Vagina (tissue), 2 donors: Measurements from ENCODE around the gene SECTM1.

Experiments
- POLR2A ChIP-seq, 2 donors: fragments of 450-650 bp; IDR thresholded peaks; one replicate each; pipeline ENCODE4 v1.6.1; 2017; ENCODE audit warnings: antibody characterized with exemption in 2 of 2, mild to moderate bottlenecking in 2 of 2, moderate library complexity in 2 of 2
- POLR2AphosphoS5 ChIP-seq, 2 donors: sonication (generic); formaldehyde crosslinking; IDR thresholded peaks; one replicate each; pipeline ENCODE4 v1.9.0; 2017; ENCODE audit warnings: antibody characterized with exemption in 2 of 2, mild to moderate bottlenecking in 2 of 2, low read depth in 1 of 2; ENCODE audit not compliant: insufficient read depth in 1 of 2
- TF ChIP-seq, protein P1 (sequence below), 3 experiments: fragments of 450-650 bp in 2 of 3; fragments of 200-600 bp in 1 of 3; sonication (generic) in 1 of 3; IDR thresholded peaks; one replicate each; pipeline ENCODE4 v1.5.1; 2017 to 2019; ENCODE audit warnings: antibody characterized with exemption in 3 of 3, mild to moderate bottlenecking in 2 of 3, moderate library complexity in 2 of 3

DNA sequence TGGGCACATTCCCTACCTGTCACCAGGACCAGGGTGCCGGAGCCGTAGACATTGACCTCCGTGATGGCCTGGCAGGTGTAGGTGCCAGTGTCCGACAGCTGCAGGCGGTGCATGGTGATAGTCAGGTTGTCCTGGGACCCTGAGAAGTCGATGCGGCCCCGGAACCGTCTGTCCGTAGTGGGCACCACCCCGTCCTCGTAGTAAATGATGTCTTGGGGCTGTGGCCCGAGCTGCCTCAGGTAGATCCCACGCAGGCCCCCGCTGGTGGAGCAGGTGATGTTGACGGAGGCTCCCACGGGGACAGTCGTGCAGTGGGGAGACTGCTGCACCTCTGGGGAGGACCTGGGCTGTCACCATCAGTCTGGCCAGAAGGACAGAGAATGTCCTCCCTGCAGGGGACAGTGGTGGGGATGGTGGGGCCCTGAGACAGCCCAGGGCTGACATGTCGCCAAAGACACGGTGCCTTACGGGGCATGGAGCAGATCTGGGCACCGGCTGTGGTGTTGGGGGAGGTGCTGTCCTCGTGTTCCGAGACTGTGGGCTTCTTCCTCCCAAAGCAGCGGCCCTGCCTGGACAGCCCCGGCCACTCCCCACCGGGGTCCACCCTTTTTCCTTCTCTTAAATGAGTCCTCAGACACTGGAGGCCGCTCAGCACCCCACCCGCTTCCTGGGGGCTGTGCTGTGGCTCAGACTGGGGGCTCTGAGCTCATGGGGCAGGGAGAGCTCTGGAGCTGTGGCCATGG lies 16.7 kb downstream of the SECTM1 start:
- TF ChIP-seq, protein P1, sequence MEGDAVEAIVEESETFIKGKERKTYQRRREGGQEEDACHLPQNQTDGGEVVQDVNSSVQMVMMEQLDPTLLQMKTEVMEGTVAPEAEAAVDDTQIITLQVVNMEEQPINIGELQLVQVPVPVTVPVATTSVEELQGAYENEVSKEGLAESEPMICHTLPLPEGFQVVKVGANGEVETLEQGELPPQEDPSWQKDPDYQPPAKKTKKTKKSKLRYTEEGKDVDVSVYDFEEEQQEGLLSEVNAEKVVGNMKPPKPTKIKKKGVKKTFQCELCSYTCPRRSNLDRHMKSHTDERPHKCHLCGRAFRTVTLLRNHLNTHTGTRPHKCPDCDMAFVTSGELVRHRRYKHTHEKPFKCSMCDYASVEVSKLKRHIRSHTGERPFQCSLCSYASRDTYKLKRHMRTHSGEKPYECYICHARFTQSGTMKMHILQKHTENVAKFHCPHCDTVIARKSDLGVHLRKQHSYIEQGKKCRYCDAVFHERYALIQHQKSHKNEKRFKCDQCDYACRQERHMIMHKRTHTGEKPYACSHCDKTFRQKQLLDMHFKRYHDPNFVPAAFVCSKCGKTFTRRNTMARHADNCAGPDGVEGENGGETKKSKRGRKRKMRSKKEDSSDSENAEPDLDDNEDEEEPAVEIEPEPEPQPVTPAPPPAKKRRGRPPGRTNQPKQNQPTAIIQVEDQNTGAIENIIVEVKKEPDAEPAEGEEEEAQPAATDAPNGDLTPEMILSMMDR (IDR thresholded peaks at IDR 0.05): no peak
- TF ChIP-seq POLR2AphosphoS5 (IDR thresholded peaks at IDR 0.05; ENCODE audit: insufficient read depth in 1 of 2, low read depth in 1 of 2) (no peak), POLR2A (IDR thresholded peaks at IDR 0.05) (no peak)
